NCI-H146 treated with DMSO at 0.1 percent for 48 hours (cell line): ENCODE data around the gene DTNB.
A peak's percentile ranks its signal among the peaks of the same experiment; 100 is the strongest.

ENCODE experiments used
- DNase-seq: peaks from one replicate; lab custom pipeline; 2025; ENCODE audit not compliant: unreplicated experiment; lab: John Stamatoyannopoulos, UW

Gene DTNB

GRCh38 chr2:25400576-25401216, 272.7 kb downstream of the DTNB start:
- DNase-seq = no peak

- DNase-seq = peak; percentile 39
Measured at GRCh38 chr2:25400169-25400568, 273.2 kb downstream of the DTNB start.

- no peak for DNase-seq
Measured at GRCh38 chr2:25398534-25398933, 274.8 kb downstream of the DTNB start.

- no peak for DNase-seq
Measured at GRCh38 chr2:25397777-25398176, 275.6 kb downstream of the DTNB start.

GRCh38 chr2:25389161-25389560, 284.2 kb downstream of the DTNB start:
- no peak for DNase-seq

- DNase-seq = no peak
Measured at GRCh38 chr2:25388491-25388890, 284.9 kb downstream of the DTNB start.

- DNase-seq = no peak
Measured at GRCh38 chr2:25387876-25388449, 285.4 kb downstream of the DTNB start.

- DNase-seq = no peak
Measured at GRCh38 chr2:25386971-25387875, 286.2 kb downstream of the DTNB start.

GRCh38 chr2:25385910-25386309, 287.5 kb downstream of the DTNB start:
- no peak for DNase-seq

GRCh38 chr2:25383806-25384205, 289.6 kb downstream of the DTNB start:
- no peak for DNase-seq

GRCh38 chr2:25381502-25381901, 291.9 kb downstream of the DTNB start:
- DNase-seq = no peak

- no peak for DNase-seq
Measured at GRCh38 chr2:25380586-25381375, 292.6 kb downstream of the DTNB start.

- no peak for DNase-seq
Measured at GRCh38 chr2:25380023-25380422, 293.4 kb downstream of the DTNB start.

GRCh38 chr2:25379535-25379934, 293.8 kb downstream of the DTNB start:
- DNase-seq = no peak

GRCh38 chr2:25378731-25379490, 294.5 kb downstream of the DTNB start:
- DNase-seq = no peak

GRCh38 chr2:25377822-25378421, 295.5 kb downstream of the DTNB start:
- DNase-seq = no peak

GRCh38 chr2:25376750-25377621, 296.4 kb downstream of the DTNB start:
- DNase-seq = peak; percentile 87

- DNase-seq = no peak
Measured at GRCh38 chr2:25375989-25376545, 297.3 kb downstream of the DTNB start.
